B cell (primary cell): ENCODE measurements around the gene LAMP5. TPM values are rescaled to one million over a fixed set of nuclear protein-coding genes. Genes with fewer than 3 reads are reported as not detected.

Source experiments
- ATAC-seq: fragments of 200-7000 bp; cut with Tn5 transposase; one replicate; pipeline ENCODE4 v1.10.0; 2021; ENCODE audit warnings: low read depth, mild to moderate bottlenecking, moderate number of reproducible peaks, moderate library complexity
- CTCF ChIA-PET: fragments of 350-600 bp; sonication (Branson Sonifier 250); formaldehyde crosslinking; loops from one replicate; lab custom pipeline; 2021; ENCODE audit warnings: antibody characterized with exemption, inconsistent platforms; lab: Charles Lee
- POLR2A ChIA-PET: fragments of 350-600 bp; sonication (Branson Sonifier 250); formaldehyde crosslinking; loops from one replicate; lab custom pipeline; 2021; ENCODE audit warnings: antibody characterized with exemption; lab: Charles Lee
- DNase-seq: peaks from one replicate; pipeline ENCODE4 v3.0.0; 2013
- H2AFZ ChIP-seq: 2 replicates; pipeline ENCODE4 v1.6.1; 2012; ENCODE audit warnings: mild to moderate bottlenecking, low read depth, low read length; ENCODE audit not compliant: insufficient read depth, poor library complexity, severe bottlenecking
- H3K27ac ChIP-seq, 2 donors: 1 replicate in 1 of 2; 2 replicates in 1 of 2; pipeline ENCODE4 v1.5.1; 2012 to 2013; ENCODE audit warnings: low read length in 2 of 2, mild to moderate bottlenecking in 2 of 2, moderate library complexity in 1 of 2
- H3K27me3 ChIP-seq, 4 experiments: fragments of 200-600 bp in 1 of 4; sonication (generic) in 1 of 4; replicated peaks in 1 of 4; 1 replicate in 2 of 4; 2 replicates in 2 of 4; pipeline versions ENCODE4 v1.6.1 to v1.7.0; 2013 to 2016; ENCODE audit warnings: low read length in 3 of 4, mild to moderate bottlenecking in 2 of 4, mixed read lengths in 1 of 4, moderate library complexity in 1 of 4; ENCODE audit not compliant: insufficient read depth in 4 of 4, control insufficient read depth in 3 of 4; ENCODE audit errors: control extremely low read depth in 1 of 4
- H3K36me3 ChIP-seq, 2 experiments: replicated peaks in 1 of 2; 1 replicate in 1 of 2; 2 replicates in 1 of 2; pipeline versions ENCODE4 v1.6.1 to v1.7.1; 2013; ENCODE audit warnings: low read length in 1 of 2; ENCODE audit not compliant: insufficient read depth in 2 of 2, control insufficient read depth in 1 of 2; ENCODE audit errors: control extremely low read depth in 1 of 2, extremely low read depth in 1 of 2
- H3K4me1 ChIP-seq, 2 donors: fragments of 200-600 bp in 1 of 2; sonication (generic) in 1 of 2; 1 replicate in 1 of 2; 2 replicates in 1 of 2; pipeline versions ENCODE4 v1.5.1 to v1.6.1; 2013 to 2017; ENCODE audit warnings: low read length in 2 of 2; ENCODE audit not compliant: control insufficient read depth in 2 of 2, insufficient read depth in 2 of 2
- H3K4me2 ChIP-seq: replicated peaks from 2 replicates; pipeline ENCODE3; 2012; ENCODE audit warnings: mild to moderate bottlenecking, low read depth, low read length; ENCODE audit not compliant: poor library complexity, severe bottlenecking
- H3K4me3 ChIP-seq, 5 experiments: fragments of 200-600 bp in 1 of 5; sonication (generic) in 1 of 5; 1 replicate in 3 of 5; 2 replicates in 2 of 5; pipeline versions ENCODE4 v1.5.1 to v1.7.0; 2011 to 2016; ENCODE audit warnings: low read length in 4 of 5, mild to moderate bottlenecking in 4 of 5, low read depth in 2 of 5, control low read depth in 1 of 5, moderate library complexity in 1 of 5; ENCODE audit not compliant: insufficient read depth in 1 of 5; ENCODE audit errors: control extremely low read depth in 1 of 5, extremely low read depth in 1 of 5
- H3K79me2 ChIP-seq: fragments of 200-600 bp; sonication (generic); one replicate; pipeline ENCODE4 v1.6.0; 2016; ENCODE audit warnings: low read length; ENCODE audit not compliant: control insufficient read depth, insufficient read depth
- H3K9ac ChIP-seq: fragments of 200-600 bp; sonication (generic); 2 replicates; pipeline ENCODE4 v1.6.1; 2017; ENCODE audit warnings: mild to moderate bottlenecking, low read length, moderate library complexity
- H3K9me3 ChIP-seq, 3 donors: one replicate each; pipeline versions ENCODE4 v1.6.1 to v1.7.1; 2013; ENCODE audit warnings: low read length in 2 of 3; ENCODE audit not compliant: control insufficient read depth in 2 of 3, insufficient read depth in 1 of 3; ENCODE audit errors: control extremely low read depth in 1 of 3
- H4K20me1 ChIP-seq: 2 replicates; pipeline ENCODE4 v1.6.0; 2012; ENCODE audit warnings: mild to moderate bottlenecking, low read length; ENCODE audit not compliant: insufficient read depth, control insufficient read depth, poor library complexity, severe bottlenecking
- H3K27ac Mint-ChIP-seq: one replicate; pipeline ENCODE4 v1.8.0; 2021; ENCODE audit warnings: mixed read lengths
- H3K27me3 Mint-ChIP-seq: one replicate; pipeline ENCODE4 v1.8.0; 2021; ENCODE audit warnings: mixed read lengths
- H3K4me1 Mint-ChIP-seq: one replicate; pipeline ENCODE4 v1.8.0; 2021; ENCODE audit warnings: mixed read lengths
- H3K4me3 Mint-ChIP-seq: one replicate; pipeline ENCODE4 v1.8.0; 2021; ENCODE audit warnings: mixed read lengths
- H3K9me3 Mint-ChIP-seq: one replicate; pipeline ENCODE4 v1.8.0; 2022; ENCODE audit warnings: mixed read lengths; ENCODE audit not compliant: insufficient read depth
- EZH2 ChIP-seq: IDR thresholded peaks from 2 replicates; pipeline ENCODE4 v1.6.1; 2012; ENCODE audit warnings: borderline replicate concordance, low read depth, mild to moderate bottlenecking, moderate library complexity, low read length; ENCODE audit not compliant: insufficient read depth, poor library complexity, severe bottlenecking
- WGBS: methylation state at CpG from one replicate; pipeline ENCODE4 v1.1.5; 2013; ENCODE audit warnings: missing lambda C conversion rate; ENCODE audit not compliant: insufficient coverage; 5-methylcytosine and 5-hydroxymethylcytosine counted together
- intact Hi-C: fragments of 100-400 bp; cut with micrococcal nuclease; formaldehyde crosslinking; loops from one replicate; pipeline ENCODE4 v1.10.0; 2022
- polyA plus RNA-seq: library from polyadenylated mRNA; depleted of rRNA; stranded (reverse); fragments of >200 nt; gene quantifications from 2 replicates; pipeline ENCODE4 v1.2.3, GENCODE V29; 2012
- total RNA-seq, 2 donors: library from RNA; stranded (reverse); fragments of 120-200 nt in 1 of 2; gene quantifications; 1 replicate in 1 of 2; 2 replicates in 1 of 2; pipeline versions ENCODE4 v1.2.3 to v1.2.4, GENCODE V29; 2013 to 2022
- TF ChIP-seq, protein P1 (sequence below): fragments of 200-600 bp; IDR thresholded peaks from one replicate; pipeline ENCODE4 v1.8.0; 2022; ENCODE audit warnings: antibody characterized with exemption, mild to moderate bottlenecking

LAMP5 gene
- total and polyA plus RNA-seq, 2 donors (not counting 1 experiment from before 2014, with no cell fraction given): 0.17 to 1.3 TPM

DNA sequence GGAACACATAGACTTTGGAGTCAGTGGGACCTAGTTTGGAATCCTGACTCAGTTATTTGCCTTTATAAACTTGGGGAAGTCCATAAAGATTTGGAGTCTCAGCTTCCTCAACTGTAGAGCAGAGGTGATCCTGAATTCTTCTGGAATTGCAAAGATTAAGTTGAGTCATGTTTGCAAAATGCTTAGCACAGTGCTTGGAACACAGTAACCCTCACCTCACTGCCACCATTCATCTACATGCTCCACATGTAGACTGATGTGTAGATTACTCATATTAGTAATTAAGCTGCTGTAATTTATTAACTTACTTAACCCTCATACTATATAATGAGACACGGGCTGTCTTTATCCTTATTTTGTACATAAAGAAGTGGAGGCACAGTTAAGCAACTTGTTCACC is 61.4 kb downstream of the LAMP5 start:
- no peaks in the 10 kb centered on the region for H3K79me2 ChIP-seq
- CTCF ChIA-PET: no interaction called here
- WGBS: no CpG with 5 or more reads among the region's 1 CpG
- Mint-ChIP-seq H3K4me3 (no peak overlapping the region), H3K9me3 (no peaks in the 10 kb centered on the region), H3K27me3 (peaks cover 9% of the 10 kb centered on the region), H3K4me1 (no peaks in the 10 kb centered on the region), H3K27ac (no peak overlapping the region)
- peaks cover 0 to 3% (median under 1%) of the 10 kb centered on the region in 4 experiments for H3K27me3 ChIP-seq
- H3K9me3 ChIP-seq: no peaks in the 10 kb centered on the region
- TF ChIP-seq, protein P1, sequence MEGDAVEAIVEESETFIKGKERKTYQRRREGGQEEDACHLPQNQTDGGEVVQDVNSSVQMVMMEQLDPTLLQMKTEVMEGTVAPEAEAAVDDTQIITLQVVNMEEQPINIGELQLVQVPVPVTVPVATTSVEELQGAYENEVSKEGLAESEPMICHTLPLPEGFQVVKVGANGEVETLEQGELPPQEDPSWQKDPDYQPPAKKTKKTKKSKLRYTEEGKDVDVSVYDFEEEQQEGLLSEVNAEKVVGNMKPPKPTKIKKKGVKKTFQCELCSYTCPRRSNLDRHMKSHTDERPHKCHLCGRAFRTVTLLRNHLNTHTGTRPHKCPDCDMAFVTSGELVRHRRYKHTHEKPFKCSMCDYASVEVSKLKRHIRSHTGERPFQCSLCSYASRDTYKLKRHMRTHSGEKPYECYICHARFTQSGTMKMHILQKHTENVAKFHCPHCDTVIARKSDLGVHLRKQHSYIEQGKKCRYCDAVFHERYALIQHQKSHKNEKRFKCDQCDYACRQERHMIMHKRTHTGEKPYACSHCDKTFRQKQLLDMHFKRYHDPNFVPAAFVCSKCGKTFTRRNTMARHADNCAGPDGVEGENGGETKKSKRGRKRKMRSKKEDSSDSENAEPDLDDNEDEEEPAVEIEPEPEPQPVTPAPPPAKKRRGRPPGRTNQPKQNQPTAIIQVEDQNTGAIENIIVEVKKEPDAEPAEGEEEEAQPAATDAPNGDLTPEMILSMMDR: no peak
- no peak overlapping the region for H3K9ac ChIP-seq
- intact Hi-C loops: no loop called here
- no peak overlapping the region for H2AFZ ChIP-seq
- no peaks in the 10 kb centered on the region for H3K36me3 ChIP-seq
- no peak for ATAC-seq
- H4K20me1 ChIP-seq: no peaks in the 10 kb centered on the region
- H3K4me3 ChIP-seq: no peak overlapping the region
- H3K4me2 ChIP-seq: no peak overlapping the region
- H3K27ac ChIP-seq: no peak overlapping the region
- no peak for DNase-seq
- no peaks in the 10 kb centered on the region for H3K4me1 ChIP-seq
- POLR2A ChIA-PET: no interaction called here

DNA sequence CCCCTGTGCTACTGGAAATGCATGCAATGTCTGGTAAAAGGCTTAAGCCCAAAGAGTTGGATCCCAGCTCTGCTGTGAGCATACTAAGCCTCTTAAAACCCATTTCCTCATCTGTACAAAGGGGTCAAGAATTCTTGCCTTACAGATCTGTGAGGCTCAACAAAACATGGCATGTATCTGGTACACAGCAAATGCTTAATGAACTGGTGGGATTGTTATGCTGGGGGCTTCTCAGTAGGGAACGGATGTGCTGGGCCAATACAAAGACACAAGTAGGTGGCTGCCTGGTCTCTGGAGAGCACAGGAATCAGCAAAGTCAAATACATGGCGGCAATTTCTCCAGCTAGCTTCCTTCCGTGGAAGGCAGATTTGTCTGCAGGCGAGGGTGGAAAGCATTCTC is 62.3 kb downstream of the LAMP5 start:
- no peak overlapping the region for H2AFZ ChIP-seq
- H3K9me3 ChIP-seq: no peaks in the 10 kb centered on the region
- ChIA-PET CTCF (interaction anchor here (0.6 kb wide), 1 partner anchor 19 kb away, joined by 3 read pairs; no protein-coding TSS in a partner anchor), POLR2A (no interaction called here)
- H3K36me3 ChIP-seq: no peaks in the 10 kb centered on the region
- intact Hi-C loops: no loop called here
- H3K27ac Mint-ChIP-seq: no peak overlapping the region
- DNase-seq: no peak
- peaks cover 9% of the 10 kb centered on the region for H3K27me3 Mint-ChIP-seq
- no peak overlapping the region for H3K4me3 ChIP-seq
- peaks cover 2% of the 10 kb centered on the region for H3K4me1 Mint-ChIP-seq
- 93% methylated on average over 3 of the region's 4 CpGs for WGBS
- H3K27ac ChIP-seq: no peak overlapping the region
- H4K20me1 ChIP-seq: no peaks in the 10 kb centered on the region
- TF ChIP-seq, protein P1: no peak
- no peak for TF ChIP-seq EZH2
- H3K4me1 ChIP-seq: no peaks in the 10 kb centered on the region
- H3K79me2 ChIP-seq: no peaks in the 10 kb centered on the region
- H3K27me3 ChIP-seq: peaks cover 0 to 3% (median under 1%) of the 10 kb centered on the region in 4 experiments
- H3K9ac ChIP-seq: no peak overlapping the region
- no peak overlapping the region for H3K4me2 ChIP-seq
- ATAC-seq: no peak
- no peaks in the 10 kb centered on the region for H3K9me3 Mint-ChIP-seq
- H3K4me3 Mint-ChIP-seq: no peak overlapping the region
